ENCODE results near the gene CORO1C.

DNA sequence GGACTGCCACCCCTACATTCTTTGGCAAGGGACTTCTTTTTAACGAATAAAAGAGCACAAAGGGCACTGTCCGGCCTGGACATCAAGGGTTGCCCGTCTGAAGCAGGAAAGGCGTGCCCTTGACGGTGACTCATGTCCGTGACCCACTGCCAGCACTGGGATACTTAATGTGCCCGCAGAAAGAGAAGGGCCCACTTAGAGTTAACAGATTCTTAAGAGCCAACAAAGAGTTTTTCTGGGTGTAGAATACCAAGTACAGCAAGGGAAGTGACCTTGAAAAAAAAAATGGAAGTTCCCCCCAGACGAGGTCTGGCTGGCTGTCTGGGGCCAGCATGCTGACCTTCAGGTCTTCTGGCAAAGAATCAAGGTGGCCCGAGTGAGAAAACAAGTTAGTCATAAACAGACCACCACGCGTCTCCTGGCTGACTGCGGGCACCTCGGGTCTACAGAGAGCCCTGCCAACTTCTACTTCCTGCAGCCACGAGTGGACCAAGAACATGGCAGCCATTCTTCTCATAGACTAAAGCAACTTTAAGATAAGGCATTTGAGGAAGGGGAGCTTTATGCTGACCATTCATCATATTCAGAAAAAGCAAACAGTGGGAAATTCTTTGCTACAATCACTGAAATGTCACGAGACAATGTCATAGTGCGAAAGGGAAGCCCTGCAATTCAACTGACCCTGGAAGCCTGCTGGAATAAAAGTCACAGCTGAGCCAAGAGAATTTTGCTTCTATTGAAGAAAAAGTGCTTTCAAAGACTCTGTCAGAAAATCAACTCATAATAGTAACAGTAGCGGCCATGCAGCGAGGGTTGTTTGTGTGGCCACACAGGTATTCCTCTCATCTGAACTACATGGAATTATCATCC lies 87.1 kb downstream of the CORO1C start:
- TF ChIP-seq POLR2A (IDR thresholded peaks at IDR 0.05): no peak
- TF ChIP-seq CTCF (IDR thresholded peaks at IDR 0.05 in 4 of 5, conservative IDR thresholded peaks at IDR 0.05 in 1 of 5): no peak
